Measurements from ENCODE around the gene ZNF385C. TPM values are rescaled to one million over a fixed set of nuclear protein-coding genes. Genes with fewer than 3 reads are reported as not detected.

Gene ZNF385C
- total and polyA plus RNA-seq, 2 donors = 0.66 to 1.1 TPM

- 62% methylated on average over 14 of the region's 14 CpGs for WGBS
- Histone ChIP-seq H3K36me3 (ENCODE audit: control insufficient read depth in 2 of 2, insufficient read depth in 2 of 2, low read length in 1 of 2) (peaks cover 0 to 3% of the 10 kb centered on the region in 2 donors), H3K9me3 (ENCODE audit: control insufficient read depth in 2 of 2, insufficient read depth in 1 of 2, low read length in 1 of 2) (no peaks in the 10 kb centered on the region), H3K27ac (ENCODE audit: low read depth in 1 of 2, low read length in 1 of 2) (no peak overlapping the region), H3K4me1 (ENCODE audit: control insufficient read depth in 2 of 2, insufficient read depth in 2 of 2, low read length in 2 of 2) (peaks cover 3 to 9% of the 10 kb centered on the region in 2 donors), H3K27me3 (ENCODE audit: control insufficient read depth in 2 of 2, insufficient read depth in 1 of 2, low read length in 1 of 2) (peaks cover 11 to 27% of the 10 kb centered on the region in 2 donors), H3K4me3 (ENCODE audit: low read length in 2 of 2) (no peak overlapping the region)
- DNase-seq (ENCODE audit: low read depth in 6 of 9, low spot score in 9 of 9) = peak in 2 of 9 donors; percentile 58 to 66
These were observed 3.4 kb upstream of the ZNF385C start for GRCh38 chr17:42101513-42102292.

DNA sequence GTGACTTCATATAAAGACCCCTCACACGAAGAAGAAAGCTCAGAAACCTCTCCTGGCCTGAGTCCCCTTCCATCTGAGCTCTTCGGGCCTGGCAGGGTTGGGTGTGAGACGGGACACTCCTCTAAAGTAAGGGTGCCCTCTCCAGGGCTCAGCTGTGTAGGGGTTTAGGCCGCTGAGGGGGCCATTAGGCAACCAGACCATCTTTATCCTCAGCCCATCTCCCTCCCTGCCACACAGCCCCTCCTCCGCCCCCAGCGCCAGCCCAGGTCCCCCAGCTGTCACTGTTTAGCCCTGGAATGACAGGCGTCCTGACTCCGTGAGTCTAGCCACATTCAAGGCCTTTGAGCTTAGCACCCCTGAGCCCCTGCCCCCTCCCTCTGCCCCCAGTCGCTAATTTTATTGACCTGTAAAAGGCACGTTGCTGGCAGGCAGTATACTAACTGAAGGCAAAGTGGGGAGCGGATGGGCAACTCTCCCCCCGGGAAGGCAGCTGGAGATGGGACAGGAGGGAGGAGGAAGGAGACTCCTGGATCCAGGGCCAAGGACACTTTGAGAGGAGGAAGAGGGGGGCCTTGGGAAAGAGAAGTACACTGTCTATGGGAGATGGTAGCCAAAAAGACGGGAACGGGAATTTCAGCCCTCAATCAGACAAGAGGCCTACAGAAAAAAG is 592 bp upstream of the ZNF385C start:
- WGBS = 84% methylated on average over 14 of the region's 14 CpGs
- H3K36me3 ChIP-seq (ENCODE audit: control insufficient read depth in 2 of 2, insufficient read depth in 2 of 2, low read length in 1 of 2) = no peaks in the 10 kb centered on the region
- H3K27ac ChIP-seq (ENCODE audit: low read depth in 1 of 2, low read length in 1 of 2) = no peak overlapping the region
- H3K4me3 ChIP-seq (ENCODE audit: low read length in 2 of 2) = no peak overlapping the region
- H3K9me3 ChIP-seq (ENCODE audit: control insufficient read depth in 2 of 2, insufficient read depth in 1 of 2, low read length in 1 of 2) = no peaks in the 10 kb centered on the region
- peaks cover 11 to 36% of the 10 kb centered on the region in 2 donors for H3K27me3 ChIP-seq (ENCODE audit: control insufficient read depth in 2 of 2, insufficient read depth in 1 of 2, low read length in 1 of 2)
- no peak for DNase-seq (ENCODE audit: low read depth in 6 of 9, low spot score in 9 of 9)
- H3K4me1 ChIP-seq (ENCODE audit: control insufficient read depth in 2 of 2, insufficient read depth in 2 of 2, low read length in 2 of 2) = peaks cover 3 to 9% of the 10 kb centered on the region in 2 donors

DNA sequence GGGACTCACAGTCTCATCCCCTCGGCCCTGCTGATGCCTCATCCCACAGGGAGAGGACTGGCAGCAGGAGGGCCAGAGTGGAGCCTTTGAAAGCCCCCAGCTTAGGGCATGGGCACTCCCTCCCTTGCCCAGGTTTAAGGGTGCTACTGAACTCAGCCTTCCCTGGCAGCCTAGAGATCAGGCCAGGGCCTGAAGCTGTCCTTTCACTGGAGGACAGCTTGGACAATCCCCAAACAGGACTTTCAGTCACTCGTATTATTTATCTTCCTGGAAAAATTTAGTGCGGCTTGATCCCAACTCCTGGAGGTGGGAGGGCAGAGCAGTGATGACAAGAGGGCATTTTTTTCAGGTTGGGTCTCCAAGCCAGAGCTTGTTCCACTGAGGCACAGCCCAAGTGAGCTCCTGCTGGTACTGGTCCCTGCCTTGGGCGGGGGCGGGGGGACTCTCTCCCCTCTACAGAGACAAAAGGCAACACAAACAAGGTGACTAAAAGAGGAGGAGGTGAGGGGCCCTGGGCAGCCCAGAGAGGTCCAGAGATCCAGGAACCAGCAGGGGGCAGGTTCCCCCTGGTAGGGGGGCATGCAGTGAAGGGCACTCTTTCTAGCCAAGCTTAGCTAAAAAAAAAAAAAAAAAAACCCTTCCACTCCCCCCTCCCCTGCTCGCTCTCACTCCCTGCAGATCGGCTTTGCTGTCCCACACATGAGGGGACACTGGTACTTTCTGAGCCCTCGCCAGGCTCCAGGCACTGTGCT is 1.7 kb downstream of the ZNF385C start:
- DNase-seq (ENCODE audit: low read depth in 6 of 9, low spot score in 9 of 9) = no peak
- Histone ChIP-seq H3K27me3 (ENCODE audit: control insufficient read depth in 2 of 2, insufficient read depth in 1 of 2, low read length in 1 of 2) (peaks cover 11 to 36% of the 10 kb centered on the region in 2 donors), H3K27ac (ENCODE audit: low read depth in 1 of 2, low read length in 1 of 2) (no peak overlapping the region), H3K36me3 (ENCODE audit: control insufficient read depth in 2 of 2, insufficient read depth in 2 of 2, low read length in 1 of 2) (no peaks in the 10 kb centered on the region), H3K9me3 (ENCODE audit: control insufficient read depth in 2 of 2, insufficient read depth in 1 of 2, low read length in 1 of 2) (no peaks in the 10 kb centered on the region), H3K4me1 (ENCODE audit: control insufficient read depth in 2 of 2, insufficient read depth in 2 of 2, low read length in 2 of 2) (peaks cover 3 to 17% of the 10 kb centered on the region in 2 donors), H3K4me3 (ENCODE audit: low read length in 2 of 2) (no peak overlapping the region)
- 93% methylated on average over 8 of the region's 8 CpGs for WGBS

DNA sequence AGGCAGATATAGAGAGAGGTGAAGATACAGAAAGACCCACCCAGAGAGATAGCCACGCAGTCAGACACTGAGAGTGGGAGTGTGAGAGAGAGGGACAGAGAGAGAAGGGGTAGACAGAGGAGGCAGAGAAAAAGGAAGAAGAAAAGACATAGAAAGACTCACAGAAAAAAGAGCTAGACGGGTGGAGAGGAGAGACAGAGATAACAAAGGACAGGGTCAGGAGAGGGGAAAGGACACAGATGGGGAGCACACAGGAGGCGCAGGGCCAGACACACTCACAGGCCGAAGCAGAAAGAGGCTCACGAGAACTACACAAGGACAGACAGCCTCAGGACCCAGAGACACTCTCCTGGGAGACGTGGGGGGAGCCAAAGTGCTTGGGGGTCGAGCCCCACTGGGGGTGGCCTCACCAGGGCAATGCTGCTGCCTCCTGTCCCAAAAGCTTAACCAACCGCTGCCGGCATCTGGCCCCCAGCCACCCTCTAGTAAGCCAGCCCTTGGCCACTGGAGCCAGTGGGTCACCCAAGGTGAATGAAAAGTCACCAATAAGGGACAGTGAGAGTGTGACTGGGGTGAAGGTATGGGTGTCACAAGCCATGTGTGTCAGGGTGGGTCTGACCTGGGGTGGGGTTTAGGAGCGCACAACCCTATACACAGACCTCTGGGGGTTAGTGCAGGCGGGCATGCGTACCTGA is 3.8 kb downstream of the ZNF385C start:
- no peak overlapping the region for H3K27ac ChIP-seq (ENCODE audit: low read depth in 1 of 2, low read length in 1 of 2)
- H3K9me3 ChIP-seq (ENCODE audit: control insufficient read depth in 2 of 2, insufficient read depth in 1 of 2, low read length in 1 of 2) = no peaks in the 10 kb centered on the region
- H3K4me3 ChIP-seq (ENCODE audit: low read length in 2 of 2) = no peak overlapping the region
- WGBS = 99% methylated on average over 12 of the region's 12 CpGs
- no peak for DNase-seq (ENCODE audit: low read depth in 6 of 9, low spot score in 9 of 9)
- peaks cover 3 to 17% of the 10 kb centered on the region in 2 donors for H3K4me1 ChIP-seq (ENCODE audit: control insufficient read depth in 2 of 2, insufficient read depth in 2 of 2, low read length in 2 of 2)
- H3K27me3 ChIP-seq (ENCODE audit: control insufficient read depth in 2 of 2, insufficient read depth in 1 of 2, low read length in 1 of 2) = peaks cover 11 to 36% of the 10 kb centered on the region in 2 donors
- no peaks in the 10 kb centered on the region for H3K36me3 ChIP-seq (ENCODE audit: control insufficient read depth in 2 of 2, insufficient read depth in 2 of 2, low read length in 1 of 2)

DNA sequence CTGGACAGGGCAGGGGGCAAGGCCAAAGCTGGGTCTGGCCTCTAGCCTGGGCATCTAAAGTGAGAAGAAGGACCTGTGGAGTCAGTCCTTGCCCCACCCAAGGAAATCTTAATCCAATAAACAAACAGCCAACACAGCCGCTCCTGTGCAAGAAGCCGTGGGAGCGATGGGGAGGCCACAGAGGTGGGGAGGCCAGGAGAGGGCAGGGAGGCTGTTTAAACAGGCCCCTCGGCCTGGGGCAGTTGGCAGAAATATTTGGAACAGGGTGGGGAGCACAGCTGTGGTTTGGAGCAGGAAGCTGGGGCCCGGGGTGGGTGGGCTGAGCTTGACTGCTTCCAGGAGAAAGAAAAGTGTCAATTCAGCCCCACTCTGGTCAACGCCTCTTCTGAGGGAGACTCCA is 5.3 kb downstream of the ZNF385C start:
- peaks cover 8 to 24% of the 10 kb centered on the region in 2 donors for H3K27me3 ChIP-seq (ENCODE audit: control insufficient read depth in 2 of 2, insufficient read depth in 1 of 2, low read length in 1 of 2)
- no peak overlapping the region for H3K27ac ChIP-seq (ENCODE audit: low read depth in 1 of 2, low read length in 1 of 2)
- H3K4me3 ChIP-seq (ENCODE audit: low read length in 2 of 2) = no peak overlapping the region
- no peaks in the 10 kb centered on the region for H3K9me3 ChIP-seq (ENCODE audit: control insufficient read depth in 2 of 2, insufficient read depth in 1 of 2, low read length in 1 of 2)
- H3K4me1 ChIP-seq (ENCODE audit: control insufficient read depth in 2 of 2, insufficient read depth in 2 of 2, low read length in 2 of 2) = peaks cover under 1 to 14% of the 10 kb centered on the region in 2 donors
- H3K36me3 ChIP-seq (ENCODE audit: control insufficient read depth in 2 of 2, insufficient read depth in 2 of 2, low read length in 1 of 2) = no peaks in the 10 kb centered on the region
- WGBS = 55% methylated on average over 6 of the region's 6 CpGs
- no peak for DNase-seq (ENCODE audit: low read depth in 6 of 9, low spot score in 9 of 9)

DNA sequence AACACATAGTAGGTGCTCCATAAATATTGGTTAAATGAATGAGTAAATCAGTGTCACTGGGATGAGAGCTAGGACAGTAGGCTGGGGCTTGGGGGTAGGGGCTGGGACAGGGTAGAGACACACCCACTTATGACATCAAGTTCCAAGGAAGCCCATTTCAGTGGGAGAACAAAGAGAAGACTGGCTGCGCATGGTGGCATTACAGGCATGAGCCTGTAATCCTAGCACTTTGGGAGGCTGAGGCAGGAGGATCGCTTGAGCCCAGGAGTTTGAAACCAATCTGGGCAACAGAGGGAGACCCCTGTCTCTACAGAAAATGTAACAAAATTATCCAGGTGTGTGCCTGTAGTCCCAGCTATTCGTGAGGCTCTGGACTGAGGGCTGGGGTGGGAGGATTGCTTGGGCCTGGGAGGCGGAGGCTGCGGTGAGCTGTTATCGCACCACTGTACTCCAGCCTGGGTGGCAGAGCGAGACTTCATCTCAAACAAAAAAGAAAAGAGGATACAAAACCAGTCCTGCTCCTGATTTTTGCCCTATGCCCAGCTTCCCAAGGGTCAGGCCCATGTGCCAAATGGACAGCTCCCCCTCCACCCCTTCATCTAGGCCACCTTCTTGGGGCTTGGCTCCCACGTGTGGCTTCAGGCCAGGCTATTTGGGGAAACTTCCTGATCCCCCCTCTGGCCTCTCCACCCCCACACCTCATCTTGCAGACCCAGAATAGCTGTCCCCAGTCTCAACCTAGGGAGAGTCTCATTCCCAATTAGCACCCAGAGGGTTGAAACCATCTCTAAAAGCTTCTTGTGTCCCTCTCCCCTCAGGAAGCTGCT is 7.1 kb downstream of the ZNF385C start:
- Histone ChIP-seq H3K4me3 (ENCODE audit: low read length in 2 of 2) (no peak overlapping the region), H3K36me3 (ENCODE audit: control insufficient read depth in 2 of 2, insufficient read depth in 2 of 2, low read length in 1 of 2) (no peaks in the 10 kb centered on the region), H3K4me1 (ENCODE audit: control insufficient read depth in 2 of 2, insufficient read depth in 2 of 2, low read length in 2 of 2) (peaks cover 0 to 8% of the 10 kb centered on the region in 2 donors), H3K9me3 (ENCODE audit: control insufficient read depth in 2 of 2, insufficient read depth in 1 of 2, low read length in 1 of 2) (no peaks in the 10 kb centered on the region), H3K27ac (ENCODE audit: low read depth in 1 of 2, low read length in 1 of 2) (no peak overlapping the region), H3K27me3 (ENCODE audit: control insufficient read depth in 2 of 2, insufficient read depth in 1 of 2, low read length in 1 of 2) (peaks cover 0 to 6% of the 10 kb centered on the region in 2 donors)
- WGBS = 92% methylated on average over 8 of the region's 8 CpGs
- DNase-seq (ENCODE audit: low read depth in 6 of 9, low spot score in 9 of 9) = no peak

DNA sequence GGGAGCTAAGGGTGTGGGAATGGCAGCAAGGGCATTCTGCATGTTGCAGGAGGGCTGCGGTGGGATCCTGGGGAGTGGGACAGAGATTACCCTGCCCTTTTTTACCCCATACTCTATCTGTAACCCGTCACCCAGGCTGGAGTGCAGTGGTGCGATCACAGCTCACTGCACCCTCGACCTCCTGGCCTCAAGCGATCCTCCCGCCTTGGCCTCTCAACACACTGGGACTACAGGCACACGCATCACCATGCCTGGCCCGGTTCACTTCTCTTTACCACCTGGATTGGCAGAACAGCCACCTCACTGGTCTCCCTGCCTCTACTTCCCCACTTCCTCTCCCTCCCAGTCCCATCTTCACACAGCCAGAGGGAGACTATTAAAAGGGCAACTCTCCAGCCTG is 9.5 kb downstream of the ZNF385C start:
- Histone ChIP-seq H3K4me1 (ENCODE audit: control insufficient read depth in 2 of 2, insufficient read depth in 2 of 2, low read length in 2 of 2) (peaks cover 0 to 8% of the 10 kb centered on the region in 2 donors), H3K27me3 (ENCODE audit: control insufficient read depth in 2 of 2, insufficient read depth in 1 of 2, low read length in 1 of 2) (peaks cover 0 to 3% of the 10 kb centered on the region in 2 donors), H3K27ac (ENCODE audit: low read depth in 1 of 2, low read length in 1 of 2) (no peak overlapping the region), H3K9me3 (ENCODE audit: control insufficient read depth in 2 of 2, insufficient read depth in 1 of 2, low read length in 1 of 2) (no peaks in the 10 kb centered on the region), H3K4me3 (ENCODE audit: low read length in 2 of 2) (no peak overlapping the region), H3K36me3 (ENCODE audit: control insufficient read depth in 2 of 2, insufficient read depth in 2 of 2, low read length in 1 of 2) (no peaks in the 10 kb centered on the region)
- DNase-seq (ENCODE audit: low read depth in 6 of 9, low spot score in 9 of 9) = no peak
- WGBS = 97% methylated on average over 8 of the region's 8 CpGs
